Activated T-cell treated with anti-CD3 and anti-CD28 coated beads for 24 hours (primary cell): Measurements from ENCODE around the gene TRMT112.
A peak's percentile ranks its signal among the peaks of the same experiment; 100 is the strongest.

Experiments
- DNase-seq: peaks from one replicate; pipeline ENCODE4 v3.0.0-alpha.2; 2020; ENCODE audit warnings: low read depth

The TRMT112 gene

DNA sequence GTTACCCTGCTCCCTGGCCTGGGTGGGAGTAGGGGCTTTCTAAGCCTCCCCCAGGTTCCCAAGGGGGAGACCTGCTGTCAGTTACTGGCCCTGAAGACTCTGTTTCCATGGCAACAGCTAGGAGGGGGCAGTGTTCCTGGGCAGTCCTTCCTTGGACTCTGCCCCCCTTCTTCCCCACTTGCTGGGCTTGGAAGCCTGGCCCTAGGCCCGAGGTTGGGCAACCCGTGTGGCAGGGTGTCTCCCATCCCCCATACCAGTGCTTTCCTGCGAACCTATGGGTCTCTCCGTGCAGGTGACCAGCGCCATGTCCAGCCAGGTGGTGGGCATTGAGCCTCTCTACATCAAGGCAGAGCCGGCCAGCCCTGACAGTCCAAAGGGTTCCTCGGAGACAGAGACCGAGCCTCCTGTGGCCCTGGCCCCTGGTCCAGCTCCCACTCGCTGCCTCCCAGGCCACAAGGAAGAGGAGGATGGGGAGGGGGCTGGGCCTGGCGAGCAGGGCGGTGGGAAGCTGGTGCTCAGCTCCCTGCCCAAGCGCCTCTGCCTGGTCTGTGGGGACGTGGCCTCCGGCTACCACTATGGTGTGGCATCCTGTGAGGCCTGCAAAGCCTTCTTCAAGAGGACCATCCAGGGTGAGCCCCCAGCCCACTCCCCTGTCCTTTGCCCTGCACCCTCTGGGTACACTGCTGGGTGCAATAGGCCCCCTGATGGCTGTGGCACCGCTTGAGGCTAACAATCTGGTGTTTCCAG lies 10.3 kb downstream of the TRMT112 start:
- no peak for DNase-seq

DNA sequence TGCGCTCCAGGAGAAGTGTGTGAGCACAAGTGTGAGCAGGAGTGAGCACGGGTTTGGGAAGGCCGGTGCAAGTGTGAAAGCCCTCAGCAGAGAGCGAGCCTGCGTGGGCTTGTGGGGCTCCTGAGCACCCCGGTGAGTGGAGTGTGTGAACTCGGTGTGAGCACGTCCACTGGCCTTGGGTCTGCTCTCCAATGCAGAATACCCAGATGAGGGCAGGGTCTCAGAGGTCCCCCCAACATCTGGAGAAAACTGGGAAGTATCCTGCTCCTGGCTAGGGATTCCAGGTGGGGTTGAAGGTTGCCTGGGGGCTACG lies 10.8 kb downstream of the TRMT112 start:
- DNase-seq: no peak

DNA sequence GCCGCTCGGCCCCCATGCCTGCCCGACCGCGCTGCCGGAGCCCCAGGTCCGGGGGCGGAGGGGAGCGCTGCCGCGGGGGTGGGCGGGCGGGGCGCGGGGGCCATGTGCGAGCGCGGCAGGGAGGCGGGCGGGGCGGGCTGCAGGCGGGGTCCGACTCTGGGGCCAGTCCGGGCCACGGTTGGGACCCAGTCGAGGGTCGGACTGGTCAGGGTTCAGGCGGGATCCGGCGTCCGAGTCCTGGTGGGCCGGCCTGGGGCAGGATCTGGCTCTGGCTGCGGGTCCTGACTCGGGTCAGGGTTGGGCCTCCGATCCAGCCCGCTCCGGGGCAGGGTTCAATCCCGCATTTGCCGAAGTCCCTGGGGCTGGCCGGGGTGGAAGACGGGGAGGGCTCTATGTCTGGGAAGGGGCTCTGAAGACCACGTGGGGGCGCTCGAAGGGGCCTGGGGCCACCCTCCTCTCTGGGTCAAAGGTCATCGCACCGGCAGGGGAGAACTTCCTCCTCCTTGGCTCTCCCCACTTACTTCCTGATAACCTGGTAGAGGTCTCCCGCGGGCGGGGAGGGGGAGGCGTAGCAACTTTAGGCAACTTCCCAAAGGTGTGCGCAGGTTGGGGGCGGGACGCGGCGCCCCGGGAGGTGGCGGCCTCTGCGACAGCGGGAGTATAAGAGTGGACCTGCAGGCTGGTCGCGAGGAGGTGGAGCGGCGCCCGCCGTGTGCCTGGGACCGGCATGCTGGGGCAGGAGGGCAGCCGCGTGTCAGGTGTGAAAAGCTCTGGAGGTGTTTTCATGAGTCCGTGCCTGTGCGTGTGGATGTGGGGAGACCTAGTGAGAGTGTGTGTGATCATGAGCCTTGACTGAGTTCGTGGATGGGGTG lies 11.4 kb downstream of the TRMT112 start:
- peak; percentile 62 for DNase-seq

DNA sequence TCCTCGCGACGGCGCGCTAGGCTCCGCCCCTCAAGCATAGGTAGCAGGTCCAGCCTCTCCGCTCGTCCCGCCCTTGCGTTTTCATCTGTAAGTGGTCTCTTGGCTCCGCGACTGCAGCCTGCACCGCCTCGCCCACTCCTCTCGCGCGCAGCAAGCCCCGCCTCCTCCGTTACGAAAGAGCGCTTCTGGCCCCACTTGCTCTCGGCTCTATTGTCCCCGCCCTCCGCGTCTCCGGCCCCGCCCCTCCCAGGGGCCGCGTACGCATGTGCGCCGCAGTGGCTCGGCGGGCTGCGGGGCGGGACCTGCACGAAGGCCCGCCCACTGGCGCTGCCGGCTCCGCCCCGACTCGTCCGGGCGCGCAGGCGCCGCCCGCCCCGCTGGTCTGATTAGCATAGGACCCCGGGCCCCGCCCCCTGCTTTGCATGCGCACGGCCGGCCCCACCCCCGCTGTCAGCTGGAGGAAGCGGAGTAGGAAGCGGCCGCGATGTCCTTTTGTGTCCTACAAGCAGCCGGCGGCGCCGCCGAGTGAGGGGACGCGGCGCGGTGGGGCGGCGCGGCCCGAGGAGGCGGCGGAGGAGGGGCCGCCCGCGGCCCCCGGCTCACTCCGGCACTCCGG lies 12.2 kb downstream of the TRMT112 start, which contains the start of gene ESRRA:
Gene ESRRA (plus strand): TSS at position 450 of the 616 bp plus-strand sequence. CDS start 1,656 bp downstream, outside the sequence.
- peak; percentile 99 for DNase-seq

DNA sequence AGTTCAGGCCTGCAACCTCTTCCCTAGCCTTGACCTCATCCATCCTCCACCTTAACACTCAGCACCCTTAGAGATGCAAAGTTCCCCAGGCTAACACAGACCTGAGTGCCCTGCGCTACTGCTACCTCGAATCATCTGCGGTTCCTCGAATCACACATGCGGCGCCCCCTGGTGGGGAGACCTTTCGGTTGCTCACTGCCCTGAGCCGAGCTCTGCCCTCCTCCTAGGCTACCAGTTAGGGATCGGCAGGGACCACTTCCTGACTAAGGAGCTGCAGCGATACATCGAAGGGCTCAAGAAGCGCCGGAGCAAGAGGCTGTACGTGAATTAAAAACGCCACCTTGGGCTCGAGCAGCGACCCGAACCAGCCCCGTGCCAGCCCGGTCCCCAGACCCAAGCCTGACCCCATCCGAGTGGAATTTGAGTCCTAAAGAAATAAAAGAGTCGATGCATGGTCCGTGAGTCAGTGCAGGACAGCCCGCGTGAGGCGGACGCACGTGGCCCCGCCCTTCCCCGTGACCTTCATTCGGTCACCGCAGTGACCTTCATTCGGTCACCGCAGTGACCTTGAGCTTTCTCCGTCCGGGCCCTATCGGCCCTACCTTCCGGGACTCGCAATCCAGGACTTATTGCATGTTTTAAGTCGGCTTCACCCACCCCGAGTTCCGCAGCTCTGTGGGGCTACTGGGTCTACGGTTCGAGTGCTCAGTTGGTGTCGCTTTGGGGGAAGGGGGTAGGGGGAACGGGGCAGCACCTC lies 12.9 kb downstream of the TRMT112 start:
- DNase-seq: peak; percentile 88

DNA sequence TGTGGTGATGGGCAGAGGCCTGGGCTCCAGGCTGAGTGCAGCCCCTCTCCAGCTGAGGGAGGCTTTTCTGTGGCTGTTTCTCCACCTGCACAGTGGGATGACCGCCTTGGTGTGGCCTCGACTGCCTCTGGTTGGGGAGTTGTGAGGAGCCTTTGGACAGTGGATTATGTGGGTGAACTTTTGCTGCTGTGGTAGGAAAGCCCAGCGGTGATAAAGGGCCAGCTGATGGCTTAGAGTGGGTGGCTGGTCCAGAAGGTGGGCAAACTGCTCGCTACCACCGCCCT lies 13.4 kb downstream of the TRMT112 start:
- DNase-seq: no peak

DNA sequence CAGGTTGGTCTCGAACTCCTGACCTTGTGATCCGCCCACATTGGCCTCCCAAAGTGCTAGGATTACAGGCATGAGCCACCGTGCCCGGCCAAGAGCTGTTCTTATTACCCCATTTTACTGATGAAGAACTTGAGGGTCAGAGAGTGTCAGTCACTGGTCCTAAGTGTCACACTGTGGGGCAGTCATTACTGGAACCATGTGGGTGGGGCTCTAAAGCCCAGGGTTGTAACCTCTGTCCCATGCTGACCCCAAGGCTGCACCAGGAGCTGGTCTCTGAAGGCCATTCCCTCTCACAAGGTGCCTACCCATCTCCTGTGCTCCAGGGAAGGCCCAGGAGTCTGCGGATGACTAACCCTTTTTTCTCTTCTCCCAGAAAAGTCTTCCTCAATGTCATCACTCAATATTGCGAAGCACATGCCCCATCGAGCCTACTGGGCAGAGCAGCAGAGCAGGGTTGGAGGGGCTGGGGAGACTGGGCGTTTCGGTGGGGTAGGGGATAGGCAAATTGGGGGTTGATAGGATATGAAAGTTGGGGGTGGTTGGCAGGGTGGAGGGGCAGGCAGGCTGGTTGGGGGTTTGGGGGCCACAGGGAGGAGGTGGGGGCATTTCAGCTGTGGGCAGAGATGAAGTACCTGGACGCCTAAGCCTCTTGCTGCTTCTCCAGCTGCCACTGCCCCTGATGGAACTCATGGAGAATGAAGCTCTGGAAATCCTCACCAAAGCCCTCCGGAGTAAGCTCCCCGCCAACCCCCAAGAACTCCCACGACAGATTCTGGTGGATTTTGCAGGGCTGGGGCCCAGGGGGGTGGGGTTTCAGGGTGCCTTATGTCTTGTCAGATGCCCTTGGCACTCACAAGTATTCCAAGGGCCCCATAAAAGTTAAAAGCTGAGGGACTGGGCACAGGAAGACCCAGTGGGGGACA lies 14.0 kb downstream of the TRMT112 start:
- no peak for DNase-seq

DNA sequence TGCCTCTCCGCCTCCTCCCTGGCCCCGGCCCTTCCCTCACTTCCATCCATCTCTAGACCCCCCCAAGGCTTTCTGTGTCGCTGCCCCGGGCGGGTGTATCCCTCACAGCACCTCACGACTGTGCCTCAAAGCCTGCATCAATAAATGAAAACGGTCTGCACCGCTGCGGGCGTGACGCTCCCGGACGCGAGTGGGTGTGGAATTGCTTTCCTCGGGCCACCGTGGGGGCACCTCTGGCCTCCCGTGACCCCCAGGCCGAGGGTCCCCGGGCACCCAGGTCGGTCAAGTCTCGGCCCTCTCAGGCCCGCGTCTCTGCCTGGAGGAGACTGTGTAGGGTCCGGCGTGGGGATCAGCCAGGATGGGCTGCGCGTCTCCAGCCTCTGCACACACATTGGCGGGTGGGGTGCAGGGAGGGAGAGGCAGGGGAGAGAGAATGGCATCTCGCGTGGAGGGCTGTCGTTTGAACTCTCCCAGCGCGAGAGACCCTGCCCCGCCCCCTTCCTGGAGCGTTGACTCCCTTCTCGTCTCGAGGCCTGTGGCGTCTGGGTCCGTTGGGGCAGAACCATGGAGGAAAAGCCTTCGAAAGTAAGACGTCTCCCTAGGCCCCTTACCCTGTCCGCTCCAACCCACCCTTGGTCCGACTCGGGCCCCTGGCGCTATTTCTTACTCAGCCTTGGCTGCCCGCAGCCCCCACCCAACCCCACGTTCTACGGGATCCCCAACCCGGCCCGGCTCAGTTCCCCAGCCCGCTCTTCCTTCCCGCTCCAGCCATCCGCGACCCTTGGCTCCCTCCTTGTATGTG lies 17.3 kb downstream of the TRMT112 start, which contains the start of gene CATSPERZ:
Gene CATSPERZ (plus strand): TSS at position 512 of the 802 bp plus-strand sequence. CDS start 53 bp downstream, at position 565.
- DNase-seq: no peak

- DNase-seq: no peak
Measured at GRCh38 chr11:64298966-64299846, 18.2 kb downstream of the TRMT112 start.

DNA sequence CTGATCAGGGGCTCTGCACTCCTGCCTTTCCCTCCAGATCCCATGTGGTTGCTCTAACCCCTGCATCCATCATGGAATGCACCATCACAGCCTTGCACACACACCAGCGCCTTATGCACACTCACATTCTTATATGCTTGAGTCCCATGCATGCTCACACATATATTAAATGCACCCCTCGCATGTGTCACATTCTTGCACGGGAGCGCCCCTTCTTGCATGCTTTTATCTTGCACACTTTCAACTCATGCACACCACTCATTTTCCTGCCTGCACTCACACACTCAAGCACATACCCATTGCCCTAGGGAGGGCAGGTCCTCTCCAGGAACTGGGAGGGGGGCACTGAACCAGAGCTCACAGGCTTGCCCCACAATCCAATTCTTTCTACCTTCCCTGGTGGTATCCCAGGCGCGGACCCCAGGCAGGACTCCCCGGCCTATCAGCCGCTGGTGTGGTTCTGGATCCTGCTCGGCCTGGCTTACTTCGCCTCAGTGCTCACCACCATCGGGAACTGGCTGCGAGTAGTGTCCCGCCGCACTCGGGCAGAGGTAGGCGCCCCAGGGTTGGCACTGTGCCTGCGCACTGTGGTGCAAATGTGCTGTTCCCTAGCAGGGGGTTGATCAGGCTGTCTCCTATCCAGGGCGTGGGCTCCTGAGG lies 19.5 kb downstream of the TRMT112 start:
- DNase-seq: no peak

DNA sequence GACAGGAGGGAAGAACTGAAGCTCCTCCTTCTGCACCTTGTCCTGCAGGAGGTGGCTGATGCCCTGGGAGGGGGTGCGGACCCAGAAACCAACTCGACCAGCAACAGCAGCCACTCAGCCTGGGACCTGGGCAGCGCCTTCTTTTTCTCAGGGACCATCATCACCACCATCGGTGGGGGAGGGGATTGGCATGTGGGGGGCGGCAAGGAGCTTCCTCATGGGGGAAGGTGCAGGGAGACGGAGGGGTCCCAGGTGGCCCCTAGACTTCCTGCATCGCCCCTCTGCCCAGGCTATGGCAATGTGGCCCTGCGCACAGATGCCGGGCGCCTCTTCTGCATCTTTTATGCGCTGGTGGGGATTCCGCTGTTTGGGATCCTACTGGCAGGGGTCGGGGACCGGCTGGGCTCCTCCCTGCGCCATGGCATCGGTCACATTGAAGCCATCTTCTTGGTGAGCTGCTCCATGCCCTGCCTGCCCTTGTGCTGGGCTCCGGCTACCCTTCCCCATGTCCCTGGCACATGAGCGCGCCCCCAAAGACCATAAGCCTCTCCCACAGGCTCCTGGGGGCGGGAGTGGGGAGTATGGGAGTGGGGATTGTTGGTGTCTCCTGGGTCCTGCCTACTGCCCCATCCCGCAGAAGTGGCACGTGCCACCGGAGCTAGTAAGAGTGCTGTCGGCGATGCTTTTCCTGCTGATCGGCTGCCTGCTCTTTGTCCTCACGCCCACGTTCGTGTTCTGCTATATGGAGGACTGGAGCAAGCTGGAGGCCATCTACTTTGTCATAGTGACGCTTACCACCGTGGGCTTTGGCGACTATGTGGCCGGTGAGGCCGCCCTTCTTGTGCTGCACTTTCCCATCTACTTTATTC lies 20.3 kb downstream of the TRMT112 start:
- no peak for DNase-seq

DNA sequence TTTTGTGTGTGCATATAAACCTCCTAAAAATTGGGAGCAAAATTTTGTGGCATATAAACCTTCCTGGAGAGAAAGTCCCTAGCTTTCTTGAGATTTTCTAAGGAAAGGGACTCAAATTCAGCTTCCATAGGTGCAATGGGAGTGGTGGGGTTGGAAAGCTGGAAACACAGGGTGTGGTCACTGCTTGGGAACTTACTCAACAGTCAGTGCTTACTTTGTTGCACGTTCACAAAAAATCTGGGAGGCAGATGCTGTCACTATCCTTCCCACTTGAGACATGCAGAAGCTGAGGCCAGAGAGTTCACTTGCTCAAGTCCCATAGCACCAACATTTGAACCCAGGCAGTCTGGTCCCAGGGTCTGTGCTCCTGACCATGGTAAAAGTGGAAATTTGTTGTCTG lies 21.1 kb downstream of the TRMT112 start:
- no peak for DNase-seq

DNA sequence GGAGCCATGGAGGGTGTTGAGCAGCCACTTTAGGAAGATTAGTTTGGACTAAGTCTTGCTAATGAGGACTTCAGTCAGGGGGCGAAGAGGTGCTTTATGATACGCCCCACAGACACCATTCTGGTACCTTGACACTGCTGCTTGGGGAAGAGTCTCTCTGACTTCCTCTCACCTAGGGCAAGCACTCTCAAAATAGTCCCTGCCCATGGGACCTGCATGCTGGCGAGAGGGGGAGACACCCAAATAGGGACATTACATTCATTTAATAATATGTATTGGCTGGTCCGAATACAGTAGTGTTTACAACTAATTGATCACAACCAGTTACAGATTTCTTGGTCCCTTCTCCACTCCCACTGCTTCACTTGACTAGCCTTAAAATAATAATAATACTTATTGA lies 21.6 kb downstream of the TRMT112 start:
- DNase-seq: no peak

DNA sequence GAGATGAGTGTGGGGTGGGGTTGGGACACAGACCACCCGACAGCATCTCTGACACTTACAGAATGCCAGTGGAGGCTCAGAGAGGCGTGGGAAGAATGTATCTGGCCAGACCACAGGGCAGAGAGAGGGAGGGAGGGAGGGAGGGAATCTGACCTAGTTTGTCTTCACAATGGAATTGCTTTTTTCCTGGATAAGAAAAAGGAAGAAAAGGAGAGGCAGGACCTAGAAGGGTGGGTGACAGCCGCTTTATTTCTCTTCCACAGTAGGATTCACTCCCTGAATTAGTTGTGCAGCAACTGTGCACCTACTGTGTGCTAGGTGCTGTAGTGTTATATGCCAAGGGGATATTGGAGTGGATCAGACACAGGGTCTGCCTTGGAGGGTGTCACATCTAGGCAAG lies 22.6 kb downstream of the TRMT112 start:
- DNase-seq: no peak

GRCh38 chr11:64292460-64293254 lies 24.7 kb downstream of the TRMT112 start:
- no peak for DNase-seq

GRCh38 chr11:64291752-64292459 lies 25.5 kb downstream of the TRMT112 start:
- no peak for DNase-seq
